Progenitor cell of endocrine pancreas (in vitro differentiated cells): ENCODE measurements around the gene DOLK. TPM values are rescaled to one million over a fixed set of nuclear protein-coding genes. Genes with fewer than 3 reads are reported as not detected.

ENCODE experiments used
- DNase-seq: peaks from one replicate; pipeline ENCODE4 v3.0.0; 2021; ENCODE audit warnings: low spot score; ENCODE audit not compliant: unreplicated experiment
- H3K27ac Mint-ChIP-seq: 2 replicates; pipeline ENCODE4 v1.8.0; 2021; ENCODE audit warnings: mild to moderate bottlenecking, moderate library complexity, mixed read lengths
- H3K27me3 Mint-ChIP-seq: 2 replicates; pipeline ENCODE4 v1.8.0; 2021; ENCODE audit warnings: mixed read lengths
- H3K36me3 Mint-ChIP-seq: 2 replicates; pipeline ENCODE4 v1.8.0; 2022; ENCODE audit warnings: mixed read lengths; ENCODE audit not compliant: insufficient read depth
- H3K4me1 Mint-ChIP-seq: 2 replicates; pipeline ENCODE4 v1.8.0; 2021; ENCODE audit warnings: low read depth, mixed read lengths
- H3K4me3 Mint-ChIP-seq: 2 replicates; pipeline ENCODE4 v1.8.0; 2021; ENCODE audit warnings: low read depth, mild to moderate bottlenecking, moderate library complexity, mixed read lengths
- H3K9me3 Mint-ChIP-seq: 2 replicates; pipeline ENCODE4 v1.8.0; 2021; ENCODE audit warnings: low read depth, mixed read lengths
- CTCF ChIP-seq: fragments of 200-600 bp; sonication (generic); IDR thresholded peaks from one replicate; pipeline ENCODE4 v1.5.0; 2021; ENCODE audit warnings: antibody characterized with exemption, mild to moderate bottlenecking; ENCODE audit not compliant: unreplicated experiment
- total RNA-seq: library from RNA; stranded (reverse); gene quantifications from 2 replicates; pipeline ENCODE4 v1.2.1, GENCODE V29; 2021

DOLK gene
- total RNA-seq, 1 donor from 2014 or later = 16.3 TPM

GRCh38 chr9:128909859-128910258, 37.5 kb downstream of the DOLK start:
- Mint-ChIP-seq H3K27ac (no peak overlapping the region), H3K36me3 (peaks cover 19% of the 10 kb centered on the region)
- DNase-seq = no peak

DNA sequence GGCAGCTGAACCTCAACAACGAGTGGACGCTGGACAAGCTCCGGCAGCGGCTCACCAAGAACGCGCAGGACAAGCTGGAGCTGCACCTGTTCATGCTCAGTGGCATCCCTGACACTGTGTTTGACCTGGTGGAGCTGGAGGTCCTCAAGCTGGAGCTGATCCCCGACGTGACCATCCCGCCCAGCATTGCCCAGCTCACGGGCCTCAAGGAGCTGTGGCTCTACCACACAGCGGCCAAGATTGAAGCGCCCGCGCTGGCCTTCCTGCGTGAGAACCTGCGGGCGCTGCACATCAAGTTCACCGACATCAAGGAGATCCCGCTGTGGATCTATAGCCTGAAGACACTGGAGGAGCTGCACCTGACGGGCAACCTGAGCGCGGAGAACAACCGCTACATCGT, 39.0 kb downstream of the DOLK start:
- no peak for TF ChIP-seq CTCF
- Mint-ChIP-seq H3K4me1 (peaks cover 20% of the 10 kb centered on the region), H3K27me3 (no peaks in the 10 kb centered on the region), H3K36me3 (peaks cover 18% of the 10 kb centered on the region), H3K9me3 (no peaks in the 10 kb centered on the region), H3K4me3 (no peak overlapping the region), H3K27ac (no peak overlapping the region)
- no peak for DNase-seq

More at GRCh38 chr9:128909859-128910258, 37.5 kb downstream of the DOLK start:
- no peak for TF ChIP-seq CTCF
- Mint-ChIP-seq H3K4me3 (no peak overlapping the region), H3K9me3 (no peaks in the 10 kb centered on the region), H3K4me1 (peaks cover 21% of the 10 kb centered on the region), H3K27me3 (no peaks in the 10 kb centered on the region)

DNA sequence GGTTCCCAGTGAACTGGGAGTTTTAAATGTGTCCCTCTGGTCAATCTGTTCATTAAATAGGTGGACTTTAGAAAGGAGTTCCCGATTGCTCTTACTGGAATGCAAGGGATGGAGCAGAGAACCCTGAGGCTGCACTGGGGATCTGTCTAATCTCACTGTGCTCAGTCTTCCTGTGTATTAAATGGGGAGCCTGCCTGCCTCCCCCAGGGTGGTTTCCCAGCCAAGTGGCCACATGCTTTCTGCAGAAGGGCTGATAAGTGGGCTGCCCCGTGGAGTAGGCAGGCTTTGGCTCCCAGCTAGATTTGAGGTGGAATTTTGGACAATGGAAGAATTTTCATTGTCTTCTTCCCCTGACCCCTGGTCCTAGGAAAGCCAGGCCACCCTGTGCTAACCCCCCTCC, 40.7 kb downstream of the DOLK start:
- H3K9me3 Mint-ChIP-seq = no peaks in the 10 kb centered on the region
- no peaks in the 10 kb centered on the region for H3K27me3 Mint-ChIP-seq
- DNase-seq = no peak
- H3K4me1 Mint-ChIP-seq = peaks cover 4% of the 10 kb centered on the region
- peaks cover 16% of the 10 kb centered on the region for H3K36me3 Mint-ChIP-seq
- H3K27ac Mint-ChIP-seq = peak overlapping the region; percentile 73
- no peak overlapping the region for H3K4me3 Mint-ChIP-seq
- TF ChIP-seq CTCF = no peak

GRCh38 chr9:128905964-128906363, 41.4 kb downstream of the DOLK start:
- Mint-ChIP-seq H3K9me3 (no peaks in the 10 kb centered on the region), H3K27ac (no peak overlapping the region), H3K4me3 (no peak overlapping the region), H3K36me3 (peaks cover 16% of the 10 kb centered on the region), H3K27me3 (no peaks in the 10 kb centered on the region), H3K4me1 (no peaks in the 10 kb centered on the region)
- no peak for TF ChIP-seq CTCF
- DNase-seq = no peak

DNA sequence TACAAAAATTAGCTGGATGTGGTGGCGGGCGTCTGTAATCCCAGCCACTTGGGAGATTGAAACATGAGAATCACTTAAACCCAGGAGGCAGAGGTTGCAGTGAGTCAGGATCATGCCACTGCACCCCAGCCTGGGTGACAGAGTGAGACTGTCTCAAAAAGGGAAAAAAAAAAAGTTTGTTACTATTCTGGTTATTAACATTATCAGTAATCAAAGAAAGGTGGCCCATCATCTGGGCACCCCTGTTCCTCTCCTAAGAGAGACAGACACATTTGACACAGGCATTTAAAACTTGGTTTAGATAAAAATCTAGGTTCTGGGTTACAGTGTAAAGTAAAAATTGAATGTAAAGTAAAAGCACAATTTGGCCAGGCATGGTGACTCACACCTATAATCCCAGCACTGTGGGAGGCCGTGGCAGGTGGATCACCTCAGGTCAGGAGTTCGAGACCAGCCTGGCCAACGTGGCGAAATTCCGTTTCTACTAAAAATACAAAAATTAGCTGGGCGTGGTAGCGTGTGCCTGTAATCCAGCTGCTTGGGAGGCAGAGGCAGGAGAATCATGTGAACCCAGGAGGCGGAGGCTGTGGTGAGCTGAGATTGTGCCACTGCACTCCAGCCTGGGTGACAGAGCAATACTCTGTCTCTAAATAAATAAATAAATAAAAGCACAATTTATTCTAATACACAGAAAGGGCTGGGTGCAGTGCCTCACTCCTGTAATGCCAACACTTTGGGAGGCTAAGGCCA, 43.4 kb downstream of the DOLK start:
- Mint-ChIP-seq H3K4me3 (no peak overlapping the region), H3K27me3 (no peaks in the 10 kb centered on the region), H3K36me3 (peaks cover 12% of the 10 kb centered on the region), H3K27ac (peak overlapping the region; percentile 52), H3K4me1 (no peaks in the 10 kb centered on the region), H3K9me3 (no peaks in the 10 kb centered on the region)
- TF ChIP-seq CTCF = no peak
- DNase-seq = no peak
